ENCODE results near the gene MSI2. TPM values are rescaled to one million over a fixed set of nuclear protein-coding genes. Genes with fewer than 3 reads are reported as not detected.

The MSI2 gene
- total RNA-seq, 1 donor from 2014 or later = 181 TPM

DNA sequence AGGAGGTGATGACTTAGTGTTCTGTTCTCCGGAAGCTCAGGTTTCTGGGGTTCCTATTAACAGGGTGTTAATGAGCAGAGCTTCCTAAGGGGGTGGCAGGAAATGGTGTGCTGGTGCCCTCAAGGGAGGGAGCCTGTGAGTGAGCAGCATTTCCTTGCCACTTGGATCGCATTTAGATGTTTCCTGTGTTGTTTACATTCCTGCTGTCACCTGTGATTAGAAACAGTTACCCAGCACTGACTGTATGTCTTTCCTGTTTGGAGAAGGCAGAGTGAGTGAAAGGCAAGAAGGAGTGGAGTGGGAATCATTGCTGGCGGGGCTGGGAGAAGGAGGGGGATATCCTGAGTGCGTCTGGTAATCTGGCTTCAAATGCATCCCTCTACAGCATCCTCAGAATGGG, 274.2 kb downstream of the MSI2 start:
- DNase-seq (ENCODE audit: low spot score) = no peak
- Mint-ChIP-seq H3K36me3 (ENCODE audit: low read depth) (peaks cover 15% of the 10 kb centered on the region), H3K4me3 (ENCODE audit: low read depth) (no peak overlapping the region), H3K27ac (no peak overlapping the region), H3K27me3 (ENCODE audit: low read depth) (no peaks in the 10 kb centered on the region), H3K9me3 (no peaks in the 10 kb centered on the region), H3K4me1 (ENCODE audit: low read depth) (peaks cover 16% of the 10 kb centered on the region)
- intact Hi-C loops (cut with micrococcal nuclease) = no loop called here

DNA sequence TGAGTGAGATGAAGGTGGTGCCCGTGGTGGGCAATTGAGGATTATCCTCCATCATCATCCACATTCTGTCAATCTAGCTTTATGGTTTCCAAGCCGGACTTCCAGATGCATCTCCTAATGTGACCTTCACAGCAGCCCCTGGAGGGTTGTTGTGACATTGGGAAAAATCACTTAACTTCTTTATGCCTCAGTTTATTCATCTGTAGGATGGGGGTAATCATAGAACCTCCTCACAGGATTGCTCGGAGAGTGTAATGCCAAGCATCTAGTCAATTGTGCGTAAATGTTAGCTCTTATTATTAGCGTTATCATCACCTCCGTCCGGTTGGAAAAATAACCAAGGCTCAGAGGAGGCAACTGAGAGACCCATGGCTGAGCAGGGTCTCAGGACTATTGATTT, 274.8 kb downstream of the MSI2 start:
- H3K36me3 Mint-ChIP-seq (ENCODE audit: low read depth) = peaks cover 15% of the 10 kb centered on the region
- no peaks in the 10 kb centered on the region for H3K27me3 Mint-ChIP-seq (ENCODE audit: low read depth)
- no peak overlapping the region for H3K27ac Mint-ChIP-seq
- intact Hi-C loops (cut with micrococcal nuclease) = no loop called here
- DNase-seq (ENCODE audit: low spot score) = no peak
- H3K9me3 Mint-ChIP-seq = no peaks in the 10 kb centered on the region
- no peak overlapping the region for H3K4me3 Mint-ChIP-seq (ENCODE audit: low read depth)
- H3K4me1 Mint-ChIP-seq (ENCODE audit: low read depth) = peaks cover 16% of the 10 kb centered on the region

DNA sequence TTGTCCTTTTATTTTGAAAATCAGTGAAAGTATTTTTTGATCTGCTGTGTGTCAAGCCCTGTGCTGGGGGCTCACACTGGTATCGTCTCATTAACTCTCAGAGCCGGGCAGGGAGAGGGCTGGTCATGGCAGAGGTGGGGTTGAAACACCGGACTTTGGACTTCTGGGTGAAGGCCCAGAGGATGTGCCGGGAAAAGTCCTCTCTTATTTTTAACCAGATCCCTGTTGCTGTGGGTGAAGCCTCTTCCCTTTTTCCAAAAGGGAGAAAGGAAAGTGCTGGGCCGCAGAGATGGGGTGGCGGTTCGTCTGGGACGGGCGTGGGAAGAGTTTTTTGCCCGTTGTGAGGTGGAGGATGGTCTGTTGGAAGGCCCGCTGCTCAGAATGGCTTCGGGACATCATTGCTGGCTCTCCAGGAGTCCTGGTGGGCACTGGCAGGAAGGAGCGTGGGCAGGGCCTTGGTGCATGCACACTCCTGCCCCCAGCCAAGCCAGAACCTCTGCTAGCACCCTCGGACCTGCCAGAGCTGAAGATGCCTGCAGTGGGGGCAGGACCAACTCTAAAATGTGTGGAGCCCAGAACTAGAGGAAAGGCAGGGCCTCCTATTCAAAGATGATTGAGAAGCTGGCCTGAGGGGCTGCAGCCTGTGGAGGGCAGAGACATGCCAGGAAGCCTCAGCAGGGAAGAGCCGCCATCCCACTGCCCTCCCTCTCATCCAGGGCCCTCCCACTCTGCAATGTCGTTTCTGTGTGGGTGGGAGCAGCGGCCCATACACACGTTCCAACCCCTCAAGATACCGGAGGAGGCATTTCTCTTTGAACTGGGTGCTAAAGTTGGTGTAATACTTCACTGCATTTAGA, 275.6 kb downstream of the MSI2 start:
- DNase-seq (ENCODE audit: low spot score) = no peak

DNA sequence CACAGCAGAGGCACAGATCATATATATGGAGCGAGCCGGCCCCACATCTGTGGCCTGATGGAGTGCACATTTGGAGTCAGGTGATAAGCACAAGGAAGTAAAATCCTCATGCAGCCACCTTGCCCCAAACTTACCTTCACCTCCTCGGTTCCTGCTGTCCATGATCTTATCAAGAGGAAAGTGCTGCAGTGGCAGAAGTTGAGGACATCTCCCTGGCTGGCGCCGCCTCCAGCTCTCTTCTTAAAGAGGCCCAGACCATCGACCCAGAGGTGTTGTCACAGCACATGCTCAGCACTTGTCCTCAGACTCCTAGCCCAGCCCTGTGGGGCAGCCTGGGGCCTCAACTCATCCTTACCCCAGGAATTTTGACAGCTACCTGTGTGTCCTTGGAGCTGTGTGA, 276.2 kb downstream of the MSI2 start:
- H3K9me3 Mint-ChIP-seq = no peaks in the 10 kb centered on the region
- peaks cover 15% of the 10 kb centered on the region for H3K36me3 Mint-ChIP-seq (ENCODE audit: low read depth)
- H3K27ac Mint-ChIP-seq = peak overlapping the region; percentile 48
- no peak overlapping the region for H3K4me3 Mint-ChIP-seq (ENCODE audit: low read depth)
- peaks cover 19% of the 10 kb centered on the region for H3K4me1 Mint-ChIP-seq (ENCODE audit: low read depth)
- no peak for DNase-seq (ENCODE audit: low spot score)
- H3K27me3 Mint-ChIP-seq (ENCODE audit: low read depth) = no peaks in the 10 kb centered on the region
- intact Hi-C loops (cut with micrococcal nuclease) = no loop called here

More for the DNA sequence above, 275.6 kb downstream of the MSI2 start:
- no peaks in the 10 kb centered on the region for H3K9me3 Mint-ChIP-seq
- H3K4me1 Mint-ChIP-seq (ENCODE audit: low read depth) = peaks cover 16% of the 10 kb centered on the region
- H3K27ac Mint-ChIP-seq = peak overlapping the region; percentile 48
- H3K4me3 Mint-ChIP-seq (ENCODE audit: low read depth) = no peak overlapping the region
- intact Hi-C loops (cut with micrococcal nuclease) = no loop called here
- H3K27me3 Mint-ChIP-seq (ENCODE audit: low read depth) = no peaks in the 10 kb centered on the region
- peaks cover 15% of the 10 kb centered on the region for H3K36me3 Mint-ChIP-seq (ENCODE audit: low read depth)

DNA sequence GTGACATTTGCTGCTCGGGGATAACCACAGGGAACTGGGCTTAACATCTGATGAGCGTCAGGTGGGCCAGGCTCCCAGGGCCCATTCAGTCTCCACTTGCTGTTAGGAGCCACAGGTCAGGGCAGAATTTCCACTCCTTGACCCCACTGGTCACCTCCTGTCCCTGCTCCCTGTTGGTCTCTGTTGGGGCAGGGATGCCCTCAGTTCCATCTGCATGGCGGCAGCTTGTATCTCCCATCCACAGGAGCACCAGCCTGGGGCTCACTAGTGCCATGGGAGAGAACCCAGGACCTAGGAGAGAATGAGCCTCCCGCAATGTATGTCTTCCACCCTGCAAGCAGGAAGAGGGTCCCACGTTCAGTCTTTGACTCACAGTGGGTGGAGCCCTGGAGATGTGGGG, 276.6 kb downstream of the MSI2 start:
- H3K27me3 Mint-ChIP-seq (ENCODE audit: low read depth) = no peaks in the 10 kb centered on the region
- H3K4me3 Mint-ChIP-seq (ENCODE audit: low read depth) = no peak overlapping the region
- no peaks in the 10 kb centered on the region for H3K9me3 Mint-ChIP-seq
- peaks cover 23% of the 10 kb centered on the region for H3K4me1 Mint-ChIP-seq (ENCODE audit: low read depth)
- H3K36me3 Mint-ChIP-seq (ENCODE audit: low read depth) = peaks cover 15% of the 10 kb centered on the region
- no peak overlapping the region for H3K27ac Mint-ChIP-seq
- no peak for DNase-seq (ENCODE audit: low spot score)
- intact Hi-C loops (cut with micrococcal nuclease) = no loop called here

DNA sequence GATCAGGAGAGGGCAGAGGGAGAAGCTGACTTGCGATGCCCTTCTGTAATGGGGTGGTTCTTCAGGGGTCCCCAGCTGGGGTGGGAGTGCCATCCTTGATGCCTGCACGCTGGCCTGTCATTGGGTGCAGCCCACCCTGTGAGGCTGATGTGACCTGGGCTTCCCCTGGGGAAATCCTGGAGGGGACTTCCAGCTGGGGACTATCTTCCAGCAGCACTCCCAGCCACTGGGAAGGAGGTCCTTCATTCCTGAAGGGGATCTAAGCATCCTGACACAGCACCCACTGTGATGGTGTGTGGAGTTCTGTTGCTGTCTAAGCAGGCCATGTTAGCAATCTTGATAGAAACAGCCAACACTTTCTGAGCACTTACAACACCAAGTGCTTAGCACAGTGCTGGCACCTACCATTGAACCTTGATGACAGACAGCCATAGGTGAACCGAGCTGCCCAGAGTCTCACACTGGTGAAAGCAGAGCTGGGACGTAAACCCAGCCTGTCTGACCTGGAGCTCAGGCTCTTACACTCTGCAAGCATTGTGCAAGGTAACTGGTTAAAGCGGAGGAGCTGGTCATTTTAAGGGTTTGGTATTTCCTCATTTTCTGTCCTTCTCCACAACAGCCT, 277.5 kb downstream of the MSI2 start:
- Mint-ChIP-seq H3K4me3 (ENCODE audit: low read depth) (no peak overlapping the region), H3K27ac (no peak overlapping the region), H3K36me3 (ENCODE audit: low read depth) (peaks cover 15% of the 10 kb centered on the region), H3K27me3 (ENCODE audit: low read depth) (no peaks in the 10 kb centered on the region), H3K9me3 (no peaks in the 10 kb centered on the region), H3K4me1 (ENCODE audit: low read depth) (peaks cover 24% of the 10 kb centered on the region)
- intact Hi-C loops (cut with micrococcal nuclease) = no loop called here
- no peak for DNase-seq (ENCODE audit: low spot score)

DNA sequence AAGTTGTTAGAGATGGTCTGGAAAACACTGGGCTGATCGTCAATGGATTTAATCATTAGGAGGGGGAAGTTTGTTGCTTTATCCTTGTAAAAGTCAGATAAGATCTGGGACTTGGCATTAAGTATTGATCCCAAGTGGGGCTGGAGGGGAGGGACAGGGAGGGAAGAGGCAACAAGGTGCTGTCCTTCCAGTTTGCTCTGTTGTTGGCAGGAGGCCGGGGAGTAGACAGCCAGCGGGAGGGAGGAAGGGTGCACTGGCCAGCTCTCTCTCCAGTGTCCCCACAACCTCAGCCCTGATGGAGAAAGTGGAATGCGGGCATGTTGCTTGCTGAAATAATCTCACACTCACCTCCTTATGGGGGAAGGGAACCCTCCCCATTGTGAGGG, 278.5 kb downstream of the MSI2 start:
- intact Hi-C loops (cut with micrococcal nuclease) = no loop called here
- H3K9me3 Mint-ChIP-seq = no peaks in the 10 kb centered on the region
- no peak overlapping the region for H3K27ac Mint-ChIP-seq
- H3K4me3 Mint-ChIP-seq (ENCODE audit: low read depth) = no peak overlapping the region
- peaks cover 22% of the 10 kb centered on the region for H3K4me1 Mint-ChIP-seq (ENCODE audit: low read depth)
- peaks cover 10% of the 10 kb centered on the region for H3K36me3 Mint-ChIP-seq (ENCODE audit: low read depth)
- DNase-seq (ENCODE audit: low spot score) = no peak
- no peaks in the 10 kb centered on the region for H3K27me3 Mint-ChIP-seq (ENCODE audit: low read depth)

DNA sequence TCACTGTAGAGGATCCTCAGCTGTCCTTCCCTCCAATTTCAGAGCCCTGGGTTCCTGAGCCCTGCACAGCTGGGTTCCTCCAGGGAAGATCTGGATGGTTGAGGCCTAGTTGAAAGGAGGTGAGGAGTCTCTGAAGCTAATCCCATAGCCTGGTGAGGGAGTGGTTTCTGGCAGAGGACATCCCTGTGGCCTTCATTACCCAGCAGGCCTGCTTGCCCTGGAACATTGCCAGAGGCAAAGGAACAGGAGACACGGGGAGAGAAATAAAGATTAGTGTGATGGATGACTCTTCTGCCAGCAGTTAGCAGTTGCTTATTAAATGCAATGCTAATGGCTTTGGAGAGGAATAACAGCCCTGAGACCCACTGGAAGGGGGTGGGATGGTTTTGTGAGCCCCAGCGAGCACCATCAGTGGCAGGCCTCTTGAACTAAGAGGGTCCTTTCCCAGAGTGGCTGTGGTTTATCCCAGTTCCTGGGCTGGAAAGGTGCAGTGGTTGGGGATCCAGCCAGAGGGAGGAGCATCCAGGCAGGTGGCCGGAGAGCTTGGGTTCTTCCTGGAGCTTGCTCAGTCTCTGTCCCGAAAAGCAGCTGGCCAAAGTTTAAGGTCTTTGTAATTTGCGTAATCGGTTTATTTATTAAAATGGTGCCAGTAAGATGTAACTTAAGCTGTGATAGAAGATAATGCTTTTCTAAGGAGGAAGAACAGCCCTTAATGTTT, 279.1 kb downstream of the MSI2 start:
- no peak for DNase-seq (ENCODE audit: low spot score)
- H3K36me3 Mint-ChIP-seq (ENCODE audit: low read depth) = peaks cover 10% of the 10 kb centered on the region
- H3K9me3 Mint-ChIP-seq = no peaks in the 10 kb centered on the region
- no peak overlapping the region for H3K4me3 Mint-ChIP-seq (ENCODE audit: low read depth)
- intact Hi-C loops (cut with micrococcal nuclease) = no loop called here
- H3K27ac Mint-ChIP-seq = no peak overlapping the region
- peaks cover 18% of the 10 kb centered on the region for H3K4me1 Mint-ChIP-seq (ENCODE audit: low read depth)
- H3K27me3 Mint-ChIP-seq (ENCODE audit: low read depth) = no peaks in the 10 kb centered on the region

DNA sequence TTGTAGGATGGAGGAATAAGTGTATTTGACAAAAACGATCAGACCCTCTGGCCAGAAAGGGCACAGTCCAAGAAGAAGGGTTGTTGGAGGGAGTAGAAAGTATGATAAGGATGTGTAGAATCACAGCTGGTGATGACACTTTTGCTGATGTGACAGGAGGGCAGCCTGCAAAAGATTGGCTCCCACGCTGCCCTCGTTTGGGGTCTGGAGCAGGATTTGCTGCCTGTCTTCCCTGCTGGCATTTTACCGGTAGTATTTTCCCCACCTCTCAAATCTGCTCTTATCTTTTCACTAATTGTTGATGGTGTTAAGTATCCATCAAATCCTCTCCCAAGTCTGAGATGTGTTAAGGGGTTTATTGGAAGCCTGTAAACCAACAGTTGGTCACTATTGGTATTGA, 280.0 kb downstream of the MSI2 start:
- H3K36me3 Mint-ChIP-seq (ENCODE audit: low read depth) = peaks cover 10% of the 10 kb centered on the region
- no peaks in the 10 kb centered on the region for H3K27me3 Mint-ChIP-seq (ENCODE audit: low read depth)
- no peak for DNase-seq (ENCODE audit: low spot score)
- no peaks in the 10 kb centered on the region for H3K9me3 Mint-ChIP-seq
- no peak overlapping the region for H3K4me3 Mint-ChIP-seq (ENCODE audit: low read depth)
- intact Hi-C loops (cut with micrococcal nuclease) = no loop called here
- no peak overlapping the region for H3K27ac Mint-ChIP-seq
- peaks cover 21% of the 10 kb centered on the region for H3K4me1 Mint-ChIP-seq (ENCODE audit: low read depth)

DNA sequence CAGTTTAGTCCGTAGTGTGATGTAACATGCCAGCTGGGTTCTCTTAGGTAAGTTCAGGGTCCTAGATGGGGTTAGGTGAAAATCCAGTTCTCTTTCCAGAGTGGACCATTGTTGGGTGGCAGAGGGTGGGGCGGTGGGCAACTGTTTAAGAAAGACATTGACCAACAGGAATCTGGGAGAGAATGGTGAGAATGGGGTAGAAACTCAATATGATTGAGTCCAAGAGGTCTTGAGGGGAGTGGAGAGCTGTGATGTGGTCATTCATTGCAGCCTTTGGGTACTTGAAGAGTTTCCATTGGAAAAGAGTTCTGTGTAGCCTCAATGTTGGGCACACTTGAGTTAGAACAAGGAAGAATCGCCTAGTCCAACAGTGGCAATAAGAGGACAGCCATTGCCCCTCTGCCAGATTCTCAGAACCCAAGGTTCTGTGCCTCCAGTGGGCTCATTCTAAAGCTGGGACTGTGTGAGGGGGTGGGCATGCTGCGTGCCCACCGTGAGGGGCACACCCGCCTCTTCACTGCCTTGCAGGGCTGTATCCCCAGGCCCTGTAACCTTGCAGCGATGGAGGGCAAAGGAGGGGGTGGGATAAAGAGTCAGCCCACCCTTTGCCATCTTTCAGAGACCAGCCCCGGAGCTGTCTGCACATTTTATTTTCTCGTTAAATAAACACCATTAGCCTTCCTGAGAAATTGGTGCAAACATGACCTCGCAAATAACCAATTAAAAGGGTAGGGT, 280.6 kb downstream of the MSI2 start:
- H3K4me1 Mint-ChIP-seq (ENCODE audit: low read depth) = peaks cover 19% of the 10 kb centered on the region
- no peak overlapping the region for H3K4me3 Mint-ChIP-seq (ENCODE audit: low read depth)
- intact Hi-C loops (cut with micrococcal nuclease) = no loop called here

DNA sequence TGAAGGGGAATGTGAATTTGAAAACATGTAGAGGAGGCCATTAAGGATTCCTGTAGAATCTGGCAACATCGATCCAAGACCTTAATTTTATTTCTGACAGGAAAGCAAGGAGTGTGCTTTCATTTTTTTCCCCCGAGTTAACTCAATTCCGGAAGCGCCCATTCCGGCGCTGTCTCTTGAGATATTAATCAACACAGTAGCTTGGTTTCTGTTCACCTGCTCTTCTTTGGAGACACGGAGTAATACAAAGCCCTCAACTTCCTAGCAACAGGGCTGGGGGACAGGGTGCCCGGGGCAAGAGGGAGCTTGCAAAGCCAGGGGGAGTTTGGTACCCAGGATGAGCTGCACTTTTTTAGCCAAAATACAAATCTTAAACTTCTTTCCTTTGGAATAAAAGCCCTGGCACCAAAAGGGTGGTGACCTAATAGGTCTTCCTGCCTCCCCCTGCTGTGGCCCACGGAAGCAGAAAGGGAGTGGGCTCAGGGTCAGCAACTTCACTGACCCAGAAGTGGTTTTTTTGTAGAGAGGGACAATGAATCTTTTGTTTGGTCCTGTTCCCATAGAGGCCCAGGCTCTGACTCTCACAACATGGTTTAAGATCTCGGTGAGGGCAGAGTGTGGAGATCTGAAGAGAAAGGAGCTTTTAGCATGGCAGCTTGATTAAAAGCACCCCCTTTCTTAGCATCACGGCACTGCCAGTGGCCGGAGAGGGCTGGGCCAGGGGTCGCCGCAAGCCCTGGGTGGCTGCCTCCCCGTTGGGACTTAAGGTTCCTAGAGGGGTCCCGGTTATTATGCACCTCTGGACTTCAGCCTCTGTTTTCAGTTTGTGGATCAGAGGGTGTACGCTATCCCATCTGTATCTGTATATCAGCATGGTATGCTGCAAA, 281.4 kb downstream of the MSI2 start:
- Mint-ChIP-seq H3K36me3 (ENCODE audit: low read depth) (peaks cover 4% of the 10 kb centered on the region), H3K9me3 (no peaks in the 10 kb centered on the region), H3K4me1 (ENCODE audit: low read depth) (peaks cover 16% of the 10 kb centered on the region), H3K27me3 (ENCODE audit: low read depth) (no peaks in the 10 kb centered on the region), H3K4me3 (ENCODE audit: low read depth) (no peak overlapping the region), H3K27ac (no peak overlapping the region)
- no peak for DNase-seq (ENCODE audit: low spot score)
- intact Hi-C loops (cut with micrococcal nuclease) = no loop called here

More for the DNA sequence above, 280.6 kb downstream of the MSI2 start:
- no peaks in the 10 kb centered on the region for H3K27me3 Mint-ChIP-seq (ENCODE audit: low read depth)
- no peaks in the 10 kb centered on the region for H3K9me3 Mint-ChIP-seq
- peaks cover 6% of the 10 kb centered on the region for H3K36me3 Mint-ChIP-seq (ENCODE audit: low read depth)
- H3K27ac Mint-ChIP-seq = no peak overlapping the region
- DNase-seq (ENCODE audit: low spot score) = no peak

Measured in activated T-helper 2 cell treated with anti-CD3 and anti-CD28 coated beads, Interferon-gamma antibody, Interleukin-2, Interleukin-4, amounts not matched to agents 10 μg/mL and 5 μg/mL and 100 μg/mL, durations not matched to agents 14 hours and 24 hours and 36 hours (primary cell).